Central memory CD4-positive, alpha-beta T cell (primary cell): Measurements from ENCODE around the gene FYCO1.
"Not testable (repeated sequence)": the region's sequence is repeated elsewhere in the genome, so short reads cannot be mapped to it uniquely, and the experiment has no call there.

ENCODE experiments used
- DNase-seq: peaks from one replicate; pipeline ENCODE4 v3.0.0; 2022
- total RNA-seq, 3 experiments: gene quantifications; one replicate each; lab custom pipeline; 2026; lab: John Stamatoyannopoulos, UW

FYCO1 gene
- 22.9 to 71.6 (median 61.9) reads per million in 3 experiments for total RNA-seq

DNA sequence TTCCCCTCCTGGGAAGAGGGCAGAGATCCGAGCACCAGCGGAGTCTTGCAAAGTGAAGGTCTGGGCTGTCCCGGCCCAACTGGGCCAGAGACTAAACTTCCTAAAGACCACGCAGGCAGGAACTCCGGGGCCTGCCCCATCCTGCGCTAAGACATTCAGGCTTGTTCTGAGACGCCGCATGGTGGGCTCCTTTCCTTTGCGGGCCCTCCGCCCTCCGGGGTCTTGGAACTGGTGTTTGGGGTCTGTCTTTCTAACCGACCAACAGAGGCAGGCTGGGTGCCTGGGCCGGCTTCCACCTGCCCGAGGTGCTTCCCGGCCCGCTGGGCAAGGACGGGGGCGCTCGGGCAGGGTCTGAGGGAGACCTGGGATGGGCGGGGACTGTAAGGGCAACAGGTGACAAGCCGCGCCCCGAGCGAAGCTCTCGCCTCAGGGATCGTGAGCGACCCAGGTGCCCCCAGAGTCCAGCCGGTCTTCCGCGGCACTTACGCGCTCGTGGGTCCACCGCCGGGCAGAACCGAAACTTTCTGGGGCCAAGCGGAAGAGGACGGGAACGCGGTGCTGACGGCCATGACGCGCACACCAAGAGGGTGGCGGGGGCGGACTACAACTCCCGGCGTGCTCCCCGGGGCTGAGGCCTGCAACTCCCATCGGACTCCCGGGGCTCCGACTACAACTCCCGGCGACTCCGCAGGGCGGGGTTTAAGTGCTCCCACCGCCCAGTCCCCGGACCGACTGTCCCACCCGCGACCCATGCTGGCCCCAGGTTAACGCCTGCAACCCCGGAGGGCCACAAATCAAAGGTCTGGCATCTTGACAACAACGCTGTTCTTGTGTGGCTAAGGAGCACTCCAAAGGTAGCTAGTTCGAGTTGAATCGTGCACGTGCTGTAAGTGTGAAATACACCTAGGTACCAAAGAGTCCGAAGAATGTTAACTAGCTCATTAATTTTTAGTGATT is at the start of gene FYCO1:
TSS of gene FYCO1 (minus strand) at position 589 of the 957 bp plus-strand sequence. CDS start 10,914 bp downstream, outside the sequence.
- peak; percentile 82 for DNase-seq

DNA sequence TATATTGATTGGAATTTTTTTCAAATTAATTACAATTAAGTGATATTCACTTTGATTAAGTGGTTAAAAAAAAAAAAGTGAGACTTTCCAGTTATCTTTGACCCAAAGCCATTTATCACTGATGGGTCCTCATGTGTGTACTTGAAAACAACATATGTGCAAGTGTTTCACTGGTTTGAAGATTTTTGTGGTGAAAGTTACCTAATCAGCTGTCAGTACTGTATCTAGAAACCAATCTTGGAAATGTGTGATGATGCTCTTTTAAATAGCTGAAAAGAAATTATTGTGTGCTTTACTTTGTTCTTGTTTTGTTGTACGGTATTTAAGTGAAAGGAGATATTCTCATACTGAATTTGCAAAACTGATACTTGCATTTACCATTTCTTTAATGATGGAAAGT is 43.3 kb upstream of the FYCO1 start:
- DNase-seq: no peak

DNA sequence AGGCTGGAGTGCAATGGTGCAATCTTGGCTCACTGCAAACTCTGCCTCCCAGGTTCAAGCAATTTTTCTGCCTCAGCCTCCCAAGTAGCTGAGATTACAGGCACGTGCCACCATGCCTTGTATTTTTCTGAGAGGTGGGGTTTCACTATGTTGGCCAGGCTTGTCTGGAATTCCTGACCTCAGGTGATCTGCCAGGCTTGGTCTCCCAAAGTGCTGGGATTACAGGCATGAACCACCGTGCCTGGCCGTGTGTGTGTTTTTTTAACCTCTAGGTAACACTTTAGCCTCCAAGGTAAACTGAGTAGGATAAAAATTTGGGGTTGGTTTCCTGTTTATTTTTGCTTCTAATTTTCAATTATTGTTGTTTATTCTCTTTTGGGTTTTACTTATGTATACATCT is 42.4 kb upstream of the FYCO1 start:
- DNase-seq: not testable (repeated sequence)

DNA sequence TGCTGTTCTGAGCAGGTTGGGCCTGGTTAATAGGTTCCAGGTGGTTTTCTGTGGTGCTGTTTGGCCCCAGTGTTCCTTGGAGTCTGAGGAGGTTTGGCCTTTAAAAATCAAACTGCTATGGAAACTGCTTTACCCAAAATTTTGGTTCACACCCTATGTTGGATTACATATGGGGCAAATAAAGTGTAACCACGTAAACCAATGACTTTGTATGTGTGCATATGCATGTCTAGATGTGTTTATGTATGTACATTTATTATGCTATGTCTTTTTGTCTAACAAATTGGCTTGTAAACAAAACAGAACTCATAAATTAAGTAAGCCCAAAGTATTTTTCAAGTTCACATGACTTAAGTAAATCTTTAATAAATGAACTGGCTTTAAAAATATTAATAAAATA is 40.6 kb upstream of the FYCO1 start:
- DNase-seq: no peak

DNA sequence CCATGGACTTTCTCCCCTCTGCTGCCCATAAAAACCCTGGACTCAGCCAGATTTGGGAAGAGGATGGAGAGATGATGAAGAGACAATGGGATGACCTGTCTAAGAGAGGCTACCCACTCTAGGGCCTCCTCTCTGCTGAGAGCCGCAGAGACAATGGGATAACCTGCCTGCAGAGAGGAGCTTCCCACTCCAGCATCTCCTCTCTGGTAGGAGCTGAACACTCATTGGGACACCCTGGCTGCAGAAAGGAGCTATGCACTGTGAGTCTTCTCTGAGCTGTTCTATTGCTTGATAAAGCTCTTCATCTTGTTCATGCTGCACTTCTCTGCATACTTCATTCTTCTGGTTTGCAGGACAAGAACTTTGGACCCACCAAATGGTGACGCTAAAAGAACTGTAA is 36.1 kb upstream of the FYCO1 start:
- DNase-seq: no peak

DNA sequence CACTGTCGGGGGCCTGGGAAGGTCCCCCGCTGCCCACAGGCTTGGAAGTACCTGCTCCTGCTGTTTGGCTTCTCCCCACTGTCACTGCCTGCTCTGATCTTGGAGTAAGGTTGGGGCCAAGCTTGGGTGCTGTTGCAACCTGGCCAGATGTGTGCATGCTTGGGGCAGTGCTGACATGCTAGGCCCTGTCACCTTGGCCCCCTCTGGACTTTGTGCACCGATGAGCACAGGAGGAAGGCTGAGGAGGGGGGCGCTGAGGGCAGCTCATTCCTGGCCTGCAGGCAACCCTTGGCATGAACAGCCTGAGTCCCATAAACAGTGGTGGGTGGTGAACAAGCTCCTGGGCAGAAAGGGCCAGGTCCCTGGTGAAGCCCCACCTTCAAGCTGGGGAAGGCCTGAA is 35.6 kb upstream of the FYCO1 start:
- DNase-seq: no peak

GRCh38 chr3:46030626-46031025 is 35.0 kb upstream of the FYCO1 start:
- no peak for DNase-seq

DNA sequence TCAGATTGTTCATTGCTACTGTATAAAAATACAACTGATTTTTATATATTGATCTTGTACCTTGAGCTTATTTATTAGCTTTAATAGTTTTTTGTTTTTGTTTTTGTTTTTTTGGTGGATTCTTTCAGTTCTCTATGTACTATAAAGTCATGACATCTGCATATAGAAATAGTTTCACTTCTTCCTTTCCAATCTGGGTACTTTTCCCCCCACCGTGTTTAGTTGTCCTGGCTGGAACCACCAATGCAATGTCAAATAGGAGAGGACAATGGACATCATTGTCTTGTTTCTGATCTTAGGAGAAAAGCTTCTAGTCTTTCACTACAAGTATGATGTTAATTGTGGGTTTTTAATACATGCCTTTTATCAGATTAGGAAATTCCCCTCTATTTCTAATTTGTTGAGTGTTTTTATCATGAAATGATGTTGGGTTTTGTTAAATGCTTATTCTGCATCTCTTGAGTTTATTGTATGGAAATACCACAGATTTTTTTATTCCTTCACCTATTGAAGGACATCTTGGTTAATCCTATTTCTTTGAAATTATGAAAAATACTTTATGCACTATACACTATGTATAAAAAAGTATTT is 34.4 kb upstream of the FYCO1 start:
- DNase-seq: no peak

DNA sequence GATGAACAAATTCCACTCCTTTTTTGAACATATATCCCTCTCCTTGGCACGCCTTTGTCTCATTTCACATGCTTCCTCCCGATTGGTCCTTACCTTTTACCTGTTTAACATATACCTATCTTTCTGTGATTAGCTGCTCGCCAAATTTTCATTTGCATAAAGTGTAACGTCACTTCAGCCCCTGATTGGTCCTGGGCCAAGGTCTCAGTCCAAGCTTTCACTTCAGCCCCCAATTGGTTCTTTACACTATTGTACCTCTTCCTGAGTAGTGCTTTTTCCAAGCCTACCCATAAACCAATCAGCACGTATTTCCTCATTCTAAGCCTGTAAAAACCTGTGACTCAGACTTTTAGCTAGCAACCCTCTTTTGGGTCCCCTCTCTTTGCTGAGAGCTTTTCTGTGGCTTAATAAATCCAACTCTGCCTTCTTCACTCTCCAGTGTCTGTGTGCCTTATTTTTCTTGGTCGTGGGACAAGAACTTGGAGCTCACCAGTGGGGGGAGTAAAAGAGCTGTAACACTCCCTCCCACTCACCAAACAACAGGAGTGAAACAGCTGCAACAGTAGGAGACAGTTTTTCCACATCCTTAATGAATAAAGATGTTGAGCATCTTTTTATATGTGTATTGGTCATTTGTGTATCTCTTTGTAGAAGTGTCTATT is 32.2 kb upstream of the FYCO1 start:
- no peak for DNase-seq

- no peak for DNase-seq
Measured at GRCh38 chr3:46027021-46027705, 31.5 kb upstream of the FYCO1 start, which contains the start of gene XCR1. Gene XCR1, minus strand, starts transcription at chr3:46027483. Its CDS starts 5,536 bp downstream, at chr3:46021947.

DNA sequence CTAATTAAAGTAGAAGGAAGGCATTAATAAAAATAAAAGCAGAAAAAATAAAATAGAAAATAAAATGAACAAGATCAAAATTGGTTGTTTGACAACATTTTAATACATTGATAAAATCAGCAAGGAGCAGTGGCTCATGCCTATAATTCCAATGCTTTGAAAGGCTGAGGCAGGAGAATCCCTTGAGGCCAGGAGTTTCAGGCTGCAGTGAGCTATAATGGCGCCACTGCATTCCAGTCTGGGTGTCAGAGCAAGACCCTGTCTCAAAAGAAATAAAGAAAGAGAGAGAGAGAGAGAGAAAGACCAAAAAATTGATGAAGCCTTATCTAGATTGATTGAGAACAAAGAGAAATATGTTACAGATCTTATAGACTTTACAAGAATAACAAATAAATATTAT is 29.5 kb upstream of the FYCO1 start:
- no peak for DNase-seq

GRCh38 chr3:46024131-46024530 is 28.5 kb upstream of the FYCO1 start:
- no peak for DNase-seq

DNA sequence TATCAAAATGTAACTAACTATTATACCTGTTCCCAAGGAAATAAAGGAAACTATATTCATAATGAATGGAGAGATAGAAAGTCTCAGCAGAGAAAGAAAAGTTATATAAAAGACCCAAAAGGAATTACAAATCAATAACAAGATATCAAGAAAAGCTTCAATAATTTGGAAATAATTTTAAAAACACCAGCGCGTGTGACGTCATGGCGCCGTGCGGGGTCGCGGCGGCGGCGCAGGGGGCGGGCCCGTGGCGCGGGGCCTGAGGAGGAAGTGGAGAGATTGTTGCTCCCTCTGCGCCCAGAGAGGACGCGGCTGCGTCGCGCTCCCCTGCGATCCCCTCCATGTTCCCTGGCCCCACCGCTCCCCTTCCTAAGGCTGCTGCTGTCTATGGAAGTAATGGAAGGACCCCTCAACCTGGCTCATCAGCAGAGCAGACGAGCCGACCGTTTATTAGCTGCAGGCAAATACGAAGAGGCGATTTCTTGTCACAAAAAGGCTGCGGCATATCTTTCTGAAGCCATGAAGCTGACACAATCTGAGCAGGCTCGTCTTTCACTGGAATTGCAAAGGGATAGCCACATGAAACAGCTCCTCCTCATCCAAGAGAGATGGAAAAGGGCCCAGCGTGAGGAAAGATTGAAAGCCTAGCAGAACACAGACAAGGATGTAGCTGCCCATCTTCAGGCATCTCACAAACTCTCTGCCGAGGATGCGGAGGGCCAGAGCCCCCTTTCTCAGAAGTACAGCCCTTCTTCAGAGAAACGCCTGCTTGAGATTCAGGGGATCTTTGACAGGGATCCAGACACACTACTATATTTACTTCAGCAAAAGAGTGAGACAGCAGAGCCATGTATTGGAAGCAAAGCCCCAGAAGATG is 27.5 kb upstream of the FYCO1 start:
- DNase-seq: no peak

DNA sequence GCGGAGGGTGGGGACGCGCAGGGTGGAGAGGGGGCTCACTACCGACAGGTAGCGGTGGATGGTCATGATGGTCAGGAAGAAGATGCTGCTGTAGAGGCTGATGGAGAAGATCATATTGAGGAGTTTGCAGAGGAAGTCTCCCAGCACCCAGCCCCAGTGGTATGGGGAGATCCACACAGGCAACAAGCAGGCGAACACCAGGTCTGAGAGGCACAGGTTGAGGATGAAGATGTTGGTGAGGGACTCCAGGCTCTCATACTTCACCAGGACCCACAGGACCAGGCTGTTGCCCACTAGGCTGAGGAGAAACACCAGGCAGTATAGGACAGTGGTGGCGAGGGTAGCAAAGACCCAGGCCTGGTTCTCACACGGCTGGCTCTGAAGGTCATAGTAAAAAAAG is 25.9 kb upstream of the FYCO1 start:
- no peak for DNase-seq

- no peak for DNase-seq
Measured at GRCh38 chr3:46020766-46021510, 25.3 kb upstream of the FYCO1 start.

GRCh38 chr3:46019707-46020106 is 24.1 kb upstream of the FYCO1 start:
- DNase-seq: no peak

DNA sequence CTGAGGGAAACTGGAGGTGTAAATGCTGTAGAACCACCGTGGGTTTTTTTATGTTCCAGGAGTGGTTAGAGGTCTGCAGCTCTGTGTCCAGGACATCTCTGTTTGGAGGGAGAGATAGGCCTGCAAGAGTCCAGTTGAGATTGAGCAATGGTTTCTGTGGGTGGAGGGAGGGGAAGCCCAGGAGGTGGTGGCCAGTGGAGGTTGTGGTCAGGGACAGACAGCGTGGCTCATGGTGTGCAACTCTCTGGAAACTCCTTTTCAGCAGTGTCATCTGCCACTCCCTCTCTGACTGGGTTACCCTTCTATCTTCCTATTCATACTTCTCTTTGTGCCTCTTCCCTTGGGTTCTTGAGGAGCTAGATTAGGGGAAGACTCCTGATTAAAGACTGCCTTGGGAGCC is 22.1 kb upstream of the FYCO1 start:
- no peak for DNase-seq

DNA sequence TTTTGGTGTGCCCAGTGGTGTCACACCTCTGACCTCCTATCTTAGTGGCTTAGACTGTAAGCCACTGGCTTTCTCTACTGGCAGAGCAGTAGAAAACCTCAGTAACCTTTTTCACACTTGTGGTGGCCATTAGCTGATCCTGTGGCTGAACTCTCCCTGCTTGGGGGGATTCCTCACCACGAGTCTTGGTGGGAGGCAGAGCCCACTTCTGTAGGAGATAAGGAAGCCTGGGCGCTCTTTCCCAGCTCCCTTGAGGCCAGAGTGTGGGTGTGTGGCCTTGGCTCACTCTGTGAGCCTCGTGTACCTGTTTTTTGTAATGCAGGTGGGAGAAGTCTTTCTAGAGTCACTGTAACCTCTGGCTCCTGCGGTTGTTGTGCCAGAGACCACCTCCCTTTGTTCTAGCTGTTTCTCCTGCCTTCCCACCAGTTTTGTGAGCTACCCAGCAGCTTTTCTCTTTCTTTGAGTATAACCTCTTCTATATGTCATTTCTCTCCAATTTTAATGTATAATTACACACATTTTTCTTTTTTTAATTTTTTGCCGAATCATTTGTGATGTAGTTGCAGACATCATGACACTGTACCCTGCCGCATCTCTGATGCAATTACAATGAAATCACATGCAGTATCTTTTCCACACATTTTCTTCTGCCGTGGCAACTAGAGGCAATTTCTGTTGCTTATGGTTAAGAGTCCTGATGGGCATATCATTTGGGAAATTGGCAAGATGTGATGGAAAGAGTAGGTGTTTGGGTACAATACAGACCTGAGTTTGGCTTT is 17.9 kb upstream of the FYCO1 start:
- no peak for DNase-seq

- no peak for DNase-seq
Measured at GRCh38 chr3:46012246-46012645, 16.6 kb upstream of the FYCO1 start.

- no peak for DNase-seq
Measured at GRCh38 chr3:46010519-46011113, 15.0 kb upstream of the FYCO1 start.
